WTC11 (cell line): ENCODE results near the gene FMN2. TPM values are rescaled to one million over a fixed set of nuclear protein-coding genes. Genes with fewer than 3 reads are reported as not detected.

Source experiments
- ATAC-seq: fragments of 200-7000 bp; cut with Tn5 transposase; 2 replicates; pipeline ENCODE4 v1.10.0; 2021; ENCODE audit warnings: mild to moderate bottlenecking, moderate library complexity
- CTCF ChIA-PET: fragments of 300-600 bp; sonication (Branson Sonifier 250); formaldehyde crosslinking; loops from one replicate; lab custom pipeline; 2021; ENCODE audit warnings: antibody characterized with exemption; lab: Charles Lee
- POLR2A ChIA-PET: fragments of 350-600 bp; sonication (Branson Sonifier 250); formaldehyde crosslinking; loops from one replicate; lab custom pipeline; 2021; ENCODE audit warnings: antibody characterized with exemption; lab: Charles Lee
- DNase-seq: peaks from one replicate; pipeline ENCODE4 v3.0.0; 2021; ENCODE audit warnings: low spot score
- H3K27ac Mint-ChIP-seq: 2 replicates; pipeline ENCODE4 v1.8.0; 2021; ENCODE audit warnings: mixed read lengths
- H3K27me3 Mint-ChIP-seq: 2 replicates; pipeline ENCODE4 v1.8.0; 2021; ENCODE audit warnings: low read depth, mild to moderate bottlenecking, moderate library complexity, mixed read lengths
- H3K36me3 Mint-ChIP-seq: 2 replicates; pipeline ENCODE4 v1.8.0; 2021; ENCODE audit warnings: mixed read lengths
- H3K4me1 Mint-ChIP-seq: 2 replicates; pipeline ENCODE4 v1.8.0; 2022; ENCODE audit warnings: mixed read lengths
- H3K4me3 Mint-ChIP-seq: 2 replicates; pipeline ENCODE4 v1.8.0; 2021; ENCODE audit warnings: mild to moderate bottlenecking, moderate library complexity, mixed read lengths
- H3K9me3 Mint-ChIP-seq: 2 replicates; pipeline ENCODE4 v1.8.0; 2021; ENCODE audit warnings: mixed read lengths
- AR ChIP-seq: fragments of 250-450 bp; sonication (Bioruptor Pico); IDR thresholded peaks from 2 replicates; pipeline ENCODE4 v1.9.0; 2021; ENCODE audit warnings: mild to moderate bottlenecking
- ARID4B ChIP-seq: sonication (generic); formaldehyde crosslinking; IDR thresholded peaks from 2 replicates; pipeline ENCODE4 v1.8.0; 2023; ENCODE audit warnings: missing genetic modification reagents, mild to moderate bottlenecking, borderline replicate concordance
- CDX4 ChIP-seq: fragments of 250-450 bp; sonication (Bioruptor Pico); IDR thresholded peaks from 2 replicates; pipeline ENCODE4 v1.9.0; 2021; ENCODE audit warnings: moderate library complexity, mild to moderate bottlenecking, inconsistent platforms, borderline replicate concordance
- E2F4 ChIP-seq: sonication (generic); formaldehyde crosslinking; IDR thresholded peaks from 2 replicates; pipeline ENCODE4 v1.8.1; 2022; ENCODE audit warnings: low read depth, mild to moderate bottlenecking, moderate library complexity, missing genetic modification reagents, borderline replicate concordance
- KAT7 ChIP-seq: sonication (generic); formaldehyde crosslinking; IDR thresholded peaks from 2 replicates; pipeline ENCODE4 v1.8.1; 2023; ENCODE audit warnings: missing genetic modification reagents, mild to moderate bottlenecking, borderline replicate concordance
- NFYB ChIP-seq: sonication (generic); formaldehyde crosslinking; conservative IDR thresholded peaks from 2 replicates; pipeline ENCODE4 v1.8.0; 2022; ENCODE audit warnings: low read depth, missing genetic modification reagents
- NR3C1 ChIP-seq: sonication (generic); formaldehyde crosslinking; conservative IDR thresholded peaks from 2 replicates; pipeline ENCODE4 v1.8.1; 2023; ENCODE audit warnings: low read depth, mild to moderate bottlenecking, missing genetic modification reagents
- PRRX2 ChIP-seq: fragments of 250-450 bp; sonication (Bioruptor Pico); IDR thresholded peaks from 2 replicates; pipeline ENCODE4 v1.8.0; 2021; ENCODE audit warnings: mild to moderate bottlenecking
- SMAD3 ChIP-seq: sonication (generic); formaldehyde crosslinking; IDR thresholded peaks from 2 replicates; pipeline ENCODE4 v1.8.0; 2022; ENCODE audit warnings: missing genetic modification reagents, mild to moderate bottlenecking, borderline replicate concordance
- TEAD1 ChIP-seq: sonication (generic); formaldehyde crosslinking; IDR thresholded peaks from 2 replicates; pipeline ENCODE4 v1.8.0; 2022; ENCODE audit warnings: mild to moderate bottlenecking, missing genetic modification reagents
- TP53 ChIP-seq: sonication (generic); formaldehyde crosslinking; IDR thresholded peaks from 2 replicates; pipeline ENCODE4 v1.8.1; 2023; ENCODE audit warnings: mild to moderate bottlenecking, missing genetic modification reagents
- USF1 ChIP-seq: sonication (generic); formaldehyde crosslinking; IDR thresholded peaks from 2 replicates; pipeline ENCODE4 v1.8.0; 2022; ENCODE audit warnings: mild to moderate bottlenecking, missing genetic modification reagents
- ZNF317 ChIP-seq: sonication (generic); formaldehyde crosslinking; IDR thresholded peaks from 2 replicates; pipeline ENCODE4 v1.8.1; 2023; ENCODE audit warnings: low read depth, mild to moderate bottlenecking, moderate library complexity, missing genetic modification reagents, borderline replicate concordance
- ZNF423 ChIP-seq: fragments of 250-450 bp; sonication (Bioruptor Pico); IDR thresholded peaks from 2 replicates; pipeline ENCODE4 v2.1.2; 2022; ENCODE audit warnings: mild to moderate bottlenecking, moderate library complexity
- total RNA-seq: library from RNA; stranded (reverse); gene quantifications from 3 replicates; pipeline ENCODE4 v1.2.3, GENCODE V29; 2021
- TF ChIP-seq, protein P1 (sequence below): sonication (generic); formaldehyde crosslinking; IDR thresholded peaks from 2 replicates; pipeline ENCODE4 v1.8.1; 2023; ENCODE audit warnings: mild to moderate bottlenecking, missing genetic modification reagents
- TF ChIP-seq, protein P2 (sequence below): sonication (generic); formaldehyde crosslinking; IDR thresholded peaks from 2 replicates; pipeline ENCODE4 v1.8.1; 2022; ENCODE audit warnings: mild to moderate bottlenecking, missing genetic modification reagents, moderate library complexity, borderline replicate concordance
- TF ChIP-seq, protein P3 (sequence below): sonication (generic); formaldehyde crosslinking; IDR thresholded peaks from 2 replicates; pipeline ENCODE4 v1.8.0; 2022; ENCODE audit warnings: missing genetic modification reagents
- TF ChIP-seq, protein P4 (sequence below): sonication (generic); formaldehyde crosslinking; IDR thresholded peaks from 2 replicates; pipeline ENCODE4 v1.8.1; 2022; ENCODE audit warnings: missing genetic modification reagents, borderline replicate concordance

The FMN2 gene
- total RNA-seq, 1 experiment from 2014 or later, result 1.8 TPM

DNA sequence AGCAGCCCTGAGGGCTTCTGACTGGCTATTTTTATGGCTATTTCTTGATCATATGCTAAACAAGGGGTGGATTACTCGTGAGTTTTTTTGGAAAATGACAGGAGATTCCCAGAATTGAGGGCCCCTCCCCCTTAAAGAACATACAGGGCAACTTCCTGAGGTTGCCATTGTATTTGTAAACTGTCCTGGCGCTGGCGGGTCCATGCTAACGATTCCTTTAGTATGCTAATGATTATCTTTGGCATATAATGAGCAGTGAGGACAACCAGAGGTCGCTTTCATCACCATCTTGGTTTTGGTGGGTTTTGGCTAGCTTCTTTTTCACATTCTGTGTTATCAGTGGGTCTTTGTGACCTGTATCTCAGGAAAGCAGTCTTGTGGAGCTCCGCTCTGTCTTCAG lies 24.1 kb downstream of the FMN2 start:
- no peak overlapping the region for H3K4me3 Mint-ChIP-seq

More for the DNA sequence above, 24.1 kb downstream of the FMN2 start:
- H3K9me3 Mint-ChIP-seq, result peaks cover 4% of the 10 kb centered on the region; the same call in 1 of the 2 replicates
- TF ChIP-seq CDX4 (CRISPR knock-in tag) (no peak), NFYB (CRISPR knock-in tag) (no peak), ZNF423 (no peak), USF1 (no peak), PRRX2 (CRISPR knock-in tag) (no peak), TEAD1 (CRISPR knock-in tag) (no peak), E2F4 (CRISPR knock-in tag) (no peak), NR3C1 (no peak), ZNF317 (CRISPR knock-in tag) (no peak), TP53 (CRISPR knock-in tag) (no peak), ARID4B (CRISPR knock-in tag) (no peak), AR (CRISPR knock-in tag) (no peak), KAT7 (CRISPR knock-in tag) (no peak), SMAD3 (CRISPR knock-in tag) (no peak)
- TF ChIP-seq, protein P1, sequence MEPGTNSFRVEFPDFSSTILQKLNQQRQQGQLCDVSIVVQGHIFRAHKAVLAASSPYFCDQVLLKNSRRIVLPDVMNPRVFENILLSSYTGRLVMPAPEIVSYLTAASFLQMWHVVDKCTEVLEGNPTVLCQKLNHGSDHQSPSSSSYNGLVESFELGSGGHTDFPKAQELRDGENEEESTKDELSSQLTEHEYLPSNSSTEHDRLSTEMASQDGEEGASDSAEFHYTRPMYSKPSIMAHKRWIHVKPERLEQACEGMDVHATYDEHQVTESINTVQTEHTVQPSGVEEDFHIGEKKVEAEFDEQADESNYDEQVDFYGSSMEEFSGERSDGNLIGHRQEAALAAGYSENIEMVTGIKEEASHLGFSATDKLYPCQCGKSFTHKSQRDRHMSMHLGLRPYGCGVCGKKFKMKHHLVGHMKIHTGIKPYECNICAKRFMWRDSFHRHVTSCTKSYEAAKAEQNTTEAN (CRISPR knock-in tag), result no peak
- TF ChIP-seq, protein P2, sequence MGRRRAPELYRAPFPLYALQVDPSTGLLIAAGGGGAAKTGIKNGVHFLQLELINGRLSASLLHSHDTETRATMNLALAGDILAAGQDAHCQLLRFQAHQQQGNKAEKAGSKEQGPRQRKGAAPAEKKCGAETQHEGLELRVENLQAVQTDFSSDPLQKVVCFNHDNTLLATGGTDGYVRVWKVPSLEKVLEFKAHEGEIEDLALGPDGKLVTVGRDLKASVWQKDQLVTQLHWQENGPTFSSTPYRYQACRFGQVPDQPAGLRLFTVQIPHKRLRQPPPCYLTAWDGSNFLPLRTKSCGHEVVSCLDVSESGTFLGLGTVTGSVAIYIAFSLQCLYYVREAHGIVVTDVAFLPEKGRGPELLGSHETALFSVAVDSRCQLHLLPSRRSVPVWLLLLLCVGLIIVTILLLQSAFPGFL (CRISPR knock-in tag), result no peak
- TF ChIP-seq, protein P3, sequence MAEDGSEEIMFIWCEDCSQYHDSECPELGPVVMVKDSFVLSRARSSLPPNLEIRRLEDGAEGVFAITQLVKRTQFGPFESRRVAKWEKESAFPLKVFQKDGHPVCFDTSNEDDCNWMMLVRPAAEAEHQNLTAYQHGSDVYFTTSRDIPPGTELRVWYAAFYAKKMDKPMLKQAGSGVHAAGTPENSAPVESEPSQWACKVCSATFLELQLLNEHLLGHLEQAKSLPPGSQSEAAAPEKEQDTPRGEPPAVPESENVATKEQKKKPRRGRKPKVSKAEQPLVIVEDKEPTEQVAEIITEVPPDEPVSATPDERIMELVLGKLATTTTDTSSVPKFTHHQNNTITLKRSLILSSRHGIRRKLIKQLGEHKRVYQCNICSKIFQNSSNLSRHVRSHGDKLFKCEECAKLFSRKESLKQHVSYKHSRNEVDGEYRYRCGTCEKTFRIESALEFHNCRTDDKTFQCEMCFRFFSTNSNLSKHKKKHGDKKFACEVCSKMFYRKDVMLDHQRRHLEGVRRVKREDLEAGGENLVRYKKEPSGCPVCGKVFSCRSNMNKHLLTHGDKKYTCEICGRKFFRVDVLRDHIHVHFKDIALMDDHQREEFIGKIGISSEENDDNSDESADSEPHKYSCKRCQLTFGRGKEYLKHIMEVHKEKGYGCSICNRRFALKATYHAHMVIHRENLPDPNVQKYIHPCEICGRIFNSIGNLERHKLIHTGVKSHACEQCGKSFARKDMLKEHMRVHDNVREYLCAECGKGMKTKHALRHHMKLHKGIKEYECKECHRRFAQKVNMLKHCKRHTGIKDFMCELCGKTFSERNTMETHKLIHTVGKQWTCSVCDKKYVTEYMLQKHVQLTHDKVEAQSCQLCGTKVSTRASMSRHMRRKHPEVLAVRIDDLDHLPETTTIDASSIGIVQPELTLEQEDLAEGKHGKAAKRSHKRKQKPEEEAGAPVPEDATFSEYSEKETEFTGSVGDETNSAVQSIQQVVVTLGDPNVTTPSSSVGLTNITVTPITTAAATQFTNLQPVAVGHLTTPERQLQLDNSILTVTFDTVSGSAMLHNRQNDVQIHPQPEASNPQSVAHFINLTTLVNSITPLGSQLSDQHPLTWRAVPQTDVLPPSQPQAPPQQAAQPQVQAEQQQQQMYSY (CRISPR knock-in tag), result no peak
- TF ChIP-seq, protein P4, sequence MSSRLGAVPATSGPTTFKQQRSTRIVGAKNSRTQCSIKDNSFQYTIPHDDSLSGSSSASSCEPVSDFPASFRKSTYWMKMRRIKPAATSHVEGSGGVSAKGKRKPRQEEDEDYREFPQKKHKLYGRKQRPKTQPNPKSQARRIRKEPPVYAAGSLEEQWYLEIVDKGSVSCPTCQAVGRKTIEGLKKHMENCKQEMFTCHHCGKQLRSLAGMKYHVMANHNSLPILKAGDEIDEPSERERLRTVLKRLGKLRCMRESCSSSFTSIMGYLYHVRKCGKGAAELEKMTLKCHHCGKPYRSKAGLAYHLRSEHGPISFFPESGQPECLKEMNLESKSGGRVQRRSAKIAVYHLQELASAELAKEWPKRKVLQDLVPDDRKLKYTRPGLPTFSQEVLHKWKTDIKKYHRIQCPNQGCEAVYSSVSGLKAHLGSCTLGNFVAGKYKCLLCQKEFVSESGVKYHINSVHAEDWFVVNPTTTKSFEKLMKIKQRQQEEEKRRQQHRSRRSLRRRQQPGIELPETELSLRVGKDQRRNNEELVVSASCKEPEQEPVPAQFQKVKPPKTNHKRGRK (CRISPR knock-in tag), result no peak
- ChIA-PET CTCF (no interaction called here), POLR2A (interaction anchor here (0.8 kb wide), 1 partner anchor 25 kb away, joined by 3 read pairs; no protein-coding TSS in a partner anchor)
- no peaks in the 10 kb centered on the region for H3K27me3 Mint-ChIP-seq
- no peaks in the 10 kb centered on the region for H3K36me3 Mint-ChIP-seq
- no peak overlapping the region for H3K27ac Mint-ChIP-seq
- peaks cover 7% of the 10 kb centered on the region for H3K4me1 Mint-ChIP-seq
- DNase-seq (no peak), ATAC-seq (peak; percentile 82)
